Right lobe of liver (tissue), 6 donors: ENCODE results near the gene RUNX2. TPM values are rescaled to one million over a fixed set of nuclear protein-coding genes. Genes with fewer than 3 reads are reported as not detected.
A peak's percentile ranks its signal among the peaks of the same experiment; 100 is the strongest.

Source experiments
- ATAC-seq, 4 donors: fragments of 200-7000 bp; cut with Tn5 transposase; one replicate each; pipeline ENCODE4 v1.9.1; 2020; ENCODE audit warnings: mild to moderate bottlenecking in 4 of 4, moderate library complexity in 4 of 4
- DNase-seq, 3 donors: peaks; one replicate each; pipeline ENCODE4 v3.0.0-alpha.2; 2020
- H3K27ac ChIP-seq, 3 donors: fragments of 200-600 bp; one replicate each; pipeline ENCODE4 v1.8.0; 2022
- H3K27me3 ChIP-seq, 2 donors: fragments of 200-600 bp; one replicate each; pipeline ENCODE4 v1.8.0; 2022
- H3K36me3 ChIP-seq, 4 donors: fragments of 200-600 bp; sonication (generic) in 1 of 4; one replicate each; pipeline versions ENCODE4 v1.5.1 to v1.8.0; 2017 to 2022; ENCODE audit warnings: control low read depth in 1 of 4
- H3K4me1 ChIP-seq, 4 donors: fragments of 200-600 bp; sonication (generic) in 1 of 4; one replicate each; pipeline versions ENCODE4 v1.5.1 to v1.8.0; 2017 to 2022; ENCODE audit warnings: control low read depth in 1 of 4
- H3K4me3 ChIP-seq, 3 donors: fragments of 200-600 bp; one replicate each; pipeline ENCODE4 v1.8.0; 2022
- H3K9me3 ChIP-seq, 4 donors: fragments of 200-600 bp; sonication (generic) in 1 of 4; one replicate each; pipeline versions ENCODE4 v1.5.1 to v1.8.0; 2017 to 2022; ENCODE audit warnings: control low read depth in 1 of 4
- POLR2A ChIP-seq: fragments of 450-650 bp; IDR thresholded peaks from one replicate; pipeline ENCODE4 v1.6.1; 2017; ENCODE audit warnings: antibody characterized with exemption, mild to moderate bottlenecking
- WGBS: methylation state at CpG from one replicate; pipeline ENCODE4 v1.1.6; 2018; ENCODE audit warnings: low coverage, low lambda C conversion rate; ENCODE audit not compliant: insufficient coverage; ENCODE audit errors: missing lambda C conversion rate; 5-methylcytosine and 5-hydroxymethylcytosine counted together
- intact Hi-C, 2 donors: fragments of 100-400 bp; cut with DNase I; formaldehyde crosslinking; loops; one replicate each; pipeline versions ENCODE4 v1.11.2 to v1.14.1; 2022
- total RNA-seq, 6 experiments: library from RNA; depleted of rRNA in 2 of 6; stranded (reverse); fragments of >200 nt in 2 of 6; fragmentation: NEBNext Ultra II Directional in 3 of 6; extraction: Animal tissue kit (Norgen Biotek cat#: 25700) in 3 of 6; gene quantifications; one replicate each; pipeline versions ENCODE4 v1.1.0 to v1.2.4, GENCODE V29; 2016 to 2023
- TF ChIP-seq, protein P1 (sequence below), 4 donors: fragments of 200-600 bp in 3 of 4; fragments of 450-650 bp in 1 of 4; IDR thresholded peaks; one replicate each; pipeline versions ENCODE4 v1.5.1 to v1.8.0; 2016 to 2022; ENCODE audit warnings: antibody characterized with exemption in 4 of 4, mild to moderate bottlenecking in 2 of 4
- donor health status: DM: no; HTN: yes; CAD: no.
- donor health status: DM: no; HTN: no; CAD: no.
- donor health status: DM: no; HTN: no; CAD: no.
- donor health status: DM: no; HTN: yes; CAD: no.
- donor health status: DM: no; HTN: yes; CAD: no.

Gene RUNX2
- total RNA-seq, 6 experiments from 2014 or later, result 0.15 to 0.80 (median 0.43) TPM

- Histone ChIP-seq H3K4me1 (no peaks in the 10 kb centered on the region), H3K27ac (no peak overlapping the region), H3K9me3 (no peaks in the 10 kb centered on the region), H3K4me3 (no peak overlapping the region), H3K36me3 (no peaks in the 10 kb centered on the region), H3K27me3 (no peaks in the 10 kb centered on the region)
- WGBS, result 53% methylated on average over 7 of the region's 7 CpGs
- intact Hi-C loops, result no loop called here
- ATAC-seq, result no peak
- TF ChIP-seq POLR2A, result no peak
- TF ChIP-seq, protein P1, sequence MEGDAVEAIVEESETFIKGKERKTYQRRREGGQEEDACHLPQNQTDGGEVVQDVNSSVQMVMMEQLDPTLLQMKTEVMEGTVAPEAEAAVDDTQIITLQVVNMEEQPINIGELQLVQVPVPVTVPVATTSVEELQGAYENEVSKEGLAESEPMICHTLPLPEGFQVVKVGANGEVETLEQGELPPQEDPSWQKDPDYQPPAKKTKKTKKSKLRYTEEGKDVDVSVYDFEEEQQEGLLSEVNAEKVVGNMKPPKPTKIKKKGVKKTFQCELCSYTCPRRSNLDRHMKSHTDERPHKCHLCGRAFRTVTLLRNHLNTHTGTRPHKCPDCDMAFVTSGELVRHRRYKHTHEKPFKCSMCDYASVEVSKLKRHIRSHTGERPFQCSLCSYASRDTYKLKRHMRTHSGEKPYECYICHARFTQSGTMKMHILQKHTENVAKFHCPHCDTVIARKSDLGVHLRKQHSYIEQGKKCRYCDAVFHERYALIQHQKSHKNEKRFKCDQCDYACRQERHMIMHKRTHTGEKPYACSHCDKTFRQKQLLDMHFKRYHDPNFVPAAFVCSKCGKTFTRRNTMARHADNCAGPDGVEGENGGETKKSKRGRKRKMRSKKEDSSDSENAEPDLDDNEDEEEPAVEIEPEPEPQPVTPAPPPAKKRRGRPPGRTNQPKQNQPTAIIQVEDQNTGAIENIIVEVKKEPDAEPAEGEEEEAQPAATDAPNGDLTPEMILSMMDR (IDR thresholded peaks at IDR 0.05), result no peak
- DNase-seq, result no peak
Measured at GRCh38 chr6:45479834-45480751, 152.0 kb downstream of the RUNX2 start.

- 60% methylated on average over 7 of the region's 7 CpGs for WGBS
- ATAC-seq (no peak), DNase-seq (no peak)
- Histone ChIP-seq H3K4me3 (no peak overlapping the region), H3K27ac (no peak overlapping the region), H3K4me1 (no peaks in the 10 kb centered on the region), H3K27me3 (no peaks in the 10 kb centered on the region), H3K9me3 (no peaks in the 10 kb centered on the region), H3K36me3 (no peaks in the 10 kb centered on the region)
- TF ChIP-seq, protein P1 (IDR thresholded peaks at IDR 0.05), result no peak
- TF ChIP-seq POLR2A, result no peak
- intact Hi-C loops, result no loop called here
Measured at GRCh38 chr6:45480752-45481415, 152.8 kb downstream of the RUNX2 start.

DNA sequence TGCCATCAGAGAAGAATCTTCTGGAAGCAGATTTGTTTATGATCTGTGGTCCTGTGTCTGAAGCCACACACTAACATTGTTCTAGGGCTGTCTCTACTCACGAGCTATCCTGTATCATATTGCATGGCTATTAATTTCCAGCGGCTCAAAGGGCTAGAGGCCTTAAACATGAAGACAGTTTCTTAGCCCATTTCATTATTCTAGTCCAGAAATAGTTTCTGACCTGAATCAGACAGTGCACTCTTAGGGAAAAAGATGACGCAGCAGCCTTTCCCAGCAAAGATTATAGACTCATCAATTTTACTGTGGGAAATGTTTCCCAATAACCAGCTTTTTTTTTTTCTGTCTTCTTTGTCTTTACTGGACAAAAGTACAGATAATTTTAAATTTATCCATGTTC is 154.9 kb downstream of the RUNX2 start:
- no peak overlapping the region for H3K4me3 ChIP-seq
- DNase-seq, result no peak
- no peaks in the 10 kb centered on the region for H3K36me3 ChIP-seq
- H3K27ac ChIP-seq, result no peak overlapping the region
- ATAC-seq, result peak in 1 of 4 donors; percentile 30
- TF ChIP-seq, protein P1 (IDR thresholded peaks at IDR 0.05), result no peak
- no peaks in the 10 kb centered on the region for H3K4me1 ChIP-seq
- H3K27me3 ChIP-seq, result no peaks in the 10 kb centered on the region
- intact Hi-C loops, result no loop called here
- no peaks in the 10 kb centered on the region for H3K9me3 ChIP-seq
- 59% methylated on average over 3 of the region's 3 CpGs for WGBS

DNA sequence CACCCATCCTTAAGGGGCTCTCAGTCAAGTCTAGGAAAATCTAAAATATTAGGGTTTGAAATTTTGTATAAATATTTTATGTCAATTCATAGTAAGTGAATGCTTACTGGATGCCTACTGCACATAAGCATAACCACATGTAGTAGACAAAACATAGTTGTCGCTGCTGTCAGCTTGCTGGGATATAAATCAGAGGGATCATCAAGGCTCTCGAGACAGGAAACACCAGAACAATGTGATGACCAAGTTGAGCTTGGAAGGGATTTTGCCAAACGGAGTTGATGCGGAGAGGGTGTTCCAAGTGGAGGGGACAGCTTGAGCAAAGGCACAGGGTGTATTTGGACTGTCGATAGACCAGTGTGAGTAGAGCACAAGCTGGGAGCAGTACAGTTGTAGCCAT is 155.4 kb downstream of the RUNX2 start:
- ATAC-seq, result no peak
- no peaks in the 10 kb centered on the region for H3K4me1 ChIP-seq
- WGBS, result 78% methylated on average over 5 of the region's 5 CpGs
- no peak for DNase-seq
- H3K9me3 ChIP-seq, result no peaks in the 10 kb centered on the region
- H3K27me3 ChIP-seq, result no peaks in the 10 kb centered on the region
- intact Hi-C loops, result no loop called here
- no peak overlapping the region for H3K27ac ChIP-seq
- no peaks in the 10 kb centered on the region for H3K36me3 ChIP-seq
- no peak overlapping the region for H3K4me3 ChIP-seq
- TF ChIP-seq, protein P1 (IDR thresholded peaks at IDR 0.05), result no peak
- TF ChIP-seq POLR2A, result no peak
